Activated CD8-positive, alpha-beta memory T cell treated with anti-CD3 and anti-CD28 coated beads, Interleukin-2, amount 50 U/mL, for 4 hours (primary cell): Measurements from ENCODE around the gene SASH3.

Experiments used
- DNase-seq: peaks from one replicate; pipeline ENCODE4 v3.0.0-alpha.2; 2020

The SASH3 gene

GRCh38 chrX:129760155-129760554, 19.6 kb upstream of the SASH3 start:
- DNase-seq, result no peak

DNA sequence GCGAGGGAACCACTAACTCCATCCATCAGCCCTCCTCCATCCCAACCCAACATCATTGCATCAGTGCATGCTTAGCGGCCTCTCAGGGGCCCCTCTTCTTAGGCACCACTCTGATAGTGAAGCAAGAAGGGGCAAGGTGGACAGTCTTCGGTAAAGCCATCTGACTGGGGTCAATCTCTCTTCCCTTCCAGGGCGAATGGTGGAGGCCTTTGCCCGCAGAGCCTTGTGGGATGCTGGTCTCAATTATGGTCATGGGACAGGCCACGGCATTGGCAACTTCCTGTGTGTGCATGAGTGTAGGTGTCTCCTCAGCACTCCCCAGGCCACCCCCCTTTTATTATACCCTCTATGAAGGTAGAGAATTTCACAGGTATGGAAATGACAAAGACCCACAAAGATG, 18.8 kb upstream of the SASH3 start:
- no peak for DNase-seq

- DNase-seq, result no peak
Measured at GRCh38 chrX:129761596-129761995, 18.2 kb upstream of the SASH3 start.

- no peak for DNase-seq
Measured at GRCh38 chrX:129762448-129762847, 17.3 kb upstream of the SASH3 start.

DNA sequence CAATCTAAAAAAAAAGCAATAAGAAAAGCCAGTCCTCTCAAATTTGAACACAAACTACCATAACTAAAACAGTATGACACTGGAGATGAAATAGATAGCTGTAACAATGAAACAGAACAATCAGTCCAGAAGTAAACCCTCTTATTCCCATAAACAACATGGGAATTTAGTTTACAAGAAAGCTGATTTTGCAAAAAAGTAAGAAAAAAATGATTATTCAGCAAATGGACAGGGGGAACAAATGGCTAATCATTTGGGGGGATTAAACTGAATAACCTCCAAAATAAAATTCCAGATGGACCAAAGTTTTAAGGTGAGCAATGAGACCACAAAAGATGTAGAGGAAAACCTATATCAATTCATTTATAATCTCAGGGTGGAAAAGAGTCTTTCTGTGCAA, 16.1 kb upstream of the SASH3 start:
- DNase-seq, result no peak

DNA sequence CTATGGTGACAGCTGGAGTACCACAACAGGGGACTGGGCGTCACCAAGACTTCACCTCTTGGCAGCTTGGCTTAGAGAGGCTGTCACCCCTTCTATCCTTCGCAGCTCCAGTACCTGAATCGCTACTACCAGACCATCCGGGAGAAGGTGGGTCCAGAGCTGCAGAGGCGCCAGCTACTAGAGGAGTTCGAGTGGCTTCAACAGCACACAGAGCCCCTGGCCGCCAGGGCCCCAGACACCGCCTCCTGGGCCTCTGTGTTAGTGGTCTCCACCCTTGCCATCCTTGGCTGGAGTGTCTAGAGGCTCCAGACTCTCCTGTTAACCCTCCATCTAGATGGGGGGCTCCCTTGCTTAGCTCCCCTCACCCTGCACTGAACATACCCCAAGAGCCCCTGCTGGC, 11.6 kb upstream of the SASH3 start:
- DNase-seq, result no peak

- no peak for DNase-seq
Measured at GRCh38 chrX:129768586-129769466, 10.9 kb upstream of the SASH3 start.

- DNase-seq, result peak; percentile 67
Measured at GRCh38 chrX:129769467-129770154, 10.1 kb upstream of the SASH3 start.

DNA sequence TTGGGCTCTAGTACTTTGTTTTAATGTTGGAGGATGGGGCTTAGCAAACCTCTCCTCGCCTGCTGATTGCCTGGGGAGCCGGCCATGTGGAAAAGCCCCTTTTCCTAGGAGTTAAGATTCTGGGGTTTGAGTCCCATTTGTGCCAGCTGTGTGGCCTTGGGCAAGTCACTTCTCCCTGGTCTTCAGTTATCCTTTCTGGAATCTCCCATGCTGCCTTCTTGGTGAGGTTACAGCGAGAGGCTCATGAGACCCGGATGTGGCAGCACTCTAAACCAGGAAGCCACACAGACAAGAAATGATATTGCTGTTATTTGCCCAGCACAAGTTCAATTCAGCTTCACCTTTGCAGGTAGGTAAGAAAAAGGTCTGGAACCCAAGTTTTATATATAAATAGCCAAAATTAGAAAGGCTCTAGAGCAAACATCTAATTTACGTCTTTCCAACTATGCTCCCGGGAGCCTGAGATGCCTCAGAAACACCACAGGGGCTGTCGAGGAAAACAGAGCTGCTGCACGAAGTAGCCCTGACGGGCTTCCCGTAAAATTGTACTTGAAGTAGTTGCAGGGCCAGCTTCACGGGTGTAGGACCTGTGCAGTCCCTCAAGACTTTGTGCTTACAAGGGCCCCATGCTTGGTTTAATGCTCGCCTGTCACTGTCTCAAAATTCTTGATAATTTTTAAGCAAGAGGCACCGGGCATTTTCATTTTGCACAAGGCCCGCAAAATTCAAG, 8.3 kb upstream of the SASH3 start:
- DNase-seq, result no peak

GRCh38 chrX:129772796-129773431, 6.8 kb upstream of the SASH3 start:
- peak; percentile 31 for DNase-seq

- peak; percentile 38 for DNase-seq
Measured at GRCh38 chrX:129773649-129774458, 5.9 kb upstream of the SASH3 start.

GRCh38 chrX:129777218-129778030, 2.3 kb upstream of the SASH3 start:
- peak; percentile 68 for DNase-seq

DNA sequence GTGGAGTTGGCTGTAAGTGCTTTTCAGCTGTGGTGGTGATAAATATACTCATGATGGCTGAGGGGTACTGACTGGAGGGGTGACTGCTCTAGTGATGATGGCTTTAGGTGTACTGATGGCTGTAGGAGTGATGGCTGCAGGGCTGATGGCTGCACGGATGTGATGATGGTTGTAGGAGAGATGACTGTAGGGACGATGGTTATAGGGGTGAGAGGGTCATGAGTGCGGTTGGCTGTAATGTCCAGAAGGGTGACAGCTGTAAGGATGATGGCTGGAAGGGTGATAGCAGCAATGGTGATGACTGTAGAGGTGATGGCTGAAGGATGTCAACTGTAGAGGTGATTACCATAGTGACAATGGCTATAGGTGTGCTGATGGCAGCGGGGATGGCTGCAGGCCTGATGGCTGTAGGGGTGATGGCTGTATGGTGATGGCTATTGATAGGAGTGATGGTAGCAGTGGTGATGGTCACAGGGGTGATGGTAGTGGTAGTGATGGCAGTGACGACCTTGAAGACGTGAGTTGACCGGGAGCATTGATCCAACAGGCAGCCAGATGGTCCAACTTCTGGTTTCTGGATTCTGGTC, 570 bp upstream of the SASH3 start:
- no peak for DNase-seq

DNA sequence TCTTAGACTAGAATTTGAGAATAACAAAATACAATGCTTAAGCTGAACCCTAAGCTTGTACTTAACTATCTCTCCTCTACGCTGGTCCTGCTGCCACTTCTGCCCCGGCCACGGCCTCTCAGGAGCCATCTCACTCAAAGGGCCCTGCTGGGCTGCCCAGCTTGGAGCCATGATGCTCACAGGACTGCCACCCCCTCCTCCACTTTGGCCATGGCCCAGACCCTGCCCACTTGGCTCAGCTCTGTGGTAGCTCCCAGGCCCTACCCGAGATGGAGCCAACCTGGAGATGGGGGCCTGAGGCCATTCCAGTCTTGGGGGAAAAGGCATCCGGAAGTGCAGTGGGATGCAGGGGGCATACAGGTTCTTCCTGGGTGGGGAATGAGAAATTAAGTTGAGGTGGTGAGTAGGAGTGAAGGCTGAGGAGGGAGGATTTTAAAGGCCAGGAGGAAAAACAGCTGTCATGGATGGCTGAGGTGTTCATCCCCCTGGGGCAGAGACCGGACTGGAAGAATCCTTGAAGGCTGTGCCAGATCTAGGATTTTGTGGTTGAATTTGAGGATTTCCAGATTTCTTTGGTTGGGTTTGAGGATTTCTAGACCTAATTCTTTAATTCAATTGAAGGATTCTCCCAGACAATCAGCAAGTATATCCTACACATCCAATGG, 824 bp downstream of the SASH3 start:
- DNase-seq, result no peak

- DNase-seq, result peak; percentile 68
Measured at GRCh38 chrX:129781134-129781672, 1.5 kb downstream of the SASH3 start.

DNA sequence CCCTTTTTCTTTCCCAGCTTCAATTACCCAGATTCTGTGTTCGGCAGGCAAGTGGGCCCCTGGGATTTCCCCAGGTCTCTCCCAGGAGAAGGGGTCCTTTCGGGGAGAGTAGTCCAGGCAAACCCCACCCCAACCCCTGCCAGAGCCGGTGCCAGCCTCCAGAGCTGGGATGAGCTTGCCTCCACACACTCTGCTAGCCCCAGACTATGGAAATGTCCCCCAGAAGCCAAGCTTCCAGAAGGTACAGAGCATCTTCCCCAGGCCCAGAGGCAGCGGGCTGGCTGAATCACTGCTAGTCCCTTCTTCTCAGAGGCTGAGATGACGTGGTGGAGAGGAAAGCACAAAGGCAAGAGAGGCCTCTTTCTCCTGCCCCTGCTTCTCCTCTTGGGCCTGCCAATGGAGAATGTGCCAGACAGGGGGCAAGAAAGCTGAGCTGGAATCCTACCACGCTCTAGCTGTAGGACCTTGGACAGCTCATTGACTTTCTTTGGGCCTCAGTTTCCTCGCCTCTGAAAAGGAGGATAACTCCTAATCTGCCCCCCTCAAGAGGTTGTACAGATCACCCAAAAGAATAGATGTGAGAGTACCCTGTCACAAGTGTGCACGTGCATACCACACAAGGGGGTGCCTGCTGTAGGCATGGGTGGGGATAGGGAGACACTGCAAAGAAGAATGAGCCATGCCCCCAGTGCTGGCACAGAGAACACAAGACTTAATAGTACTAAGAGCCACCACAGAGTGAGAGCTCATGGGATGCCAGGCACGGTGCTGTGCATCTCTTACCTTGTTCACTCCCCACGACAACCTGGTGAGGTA, 2.1 kb downstream of the SASH3 start:
- DNase-seq, result peak; percentile 36

DNA sequence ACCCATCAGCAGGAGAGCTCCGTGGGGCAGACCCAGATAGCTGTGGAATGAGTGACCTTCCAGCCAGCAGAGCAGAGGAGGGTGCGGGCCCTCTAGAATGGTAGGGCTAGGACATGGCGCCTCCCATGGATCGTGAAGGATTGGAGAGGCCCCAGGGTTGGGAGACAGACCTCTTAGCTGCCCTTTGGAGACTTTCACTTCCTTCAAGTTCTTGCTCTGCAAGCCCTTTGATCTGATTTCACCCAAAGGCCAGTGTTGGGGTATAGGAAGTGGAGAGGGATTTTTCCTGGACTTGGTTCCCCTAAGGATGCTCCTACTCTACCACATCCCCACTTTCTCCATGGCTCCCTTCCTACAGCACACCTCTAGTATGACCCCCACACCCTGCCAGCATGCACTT, 3.0 kb downstream of the SASH3 start:
- DNase-seq, result no peak

- no peak for DNase-seq
Measured at GRCh38 chrX:129783291-129783713, 3.6 kb downstream of the SASH3 start.

- DNase-seq, result no peak
Measured at GRCh38 chrX:129784371-129784770, 4.6 kb downstream of the SASH3 start.
